ENCODE data around the gene SGPP2.

The SGPP2 gene

GRCh38 chr2:222603501-222603900, 179.2 kb downstream of the SGPP2 start:
- no peak for TF ChIP-seq CTCF (IDR thresholded peaks at IDR 0.05; ENCODE audit: control insufficient read depth, extremely low read depth, insufficient read depth)
- DNase-seq (ENCODE audit: low read depth): no peak
- H3K4me3 ChIP-seq (ENCODE audit: low read depth, low read length): no peak overlapping the region

- no peak overlapping the region for H3K4me3 ChIP-seq (ENCODE audit: low read depth, low read length)
- TF ChIP-seq CTCF (IDR thresholded peaks at IDR 0.05; ENCODE audit: control insufficient read depth, extremely low read depth, insufficient read depth): no peak
- no peak for DNase-seq (ENCODE audit: low read depth)
Measured at GRCh38 chr2:222604749-222605515, 180.6 kb downstream of the SGPP2 start.

GRCh38 chr2:222606306-222606705, 182.0 kb downstream of the SGPP2 start:
- no peak overlapping the region for H3K4me3 ChIP-seq (ENCODE audit: low read depth, low read length)
- no peak for TF ChIP-seq CTCF (IDR thresholded peaks at IDR 0.05; ENCODE audit: control insufficient read depth, extremely low read depth, insufficient read depth)
- no peak for DNase-seq (ENCODE audit: low read depth)

- no peak overlapping the region for H3K4me3 ChIP-seq (ENCODE audit: low read depth, low read length)
- DNase-seq (ENCODE audit: low read depth): no peak
- TF ChIP-seq CTCF (IDR thresholded peaks at IDR 0.05; ENCODE audit: control insufficient read depth, extremely low read depth, insufficient read depth): no peak
Measured at GRCh38 chr2:222608081-222608480, 183.7 kb downstream of the SGPP2 start.

GRCh38 chr2:222609381-222609780, 185.0 kb downstream of the SGPP2 start:
- no peak overlapping the region for H3K4me3 ChIP-seq (ENCODE audit: low read depth, low read length)
- no peak for DNase-seq (ENCODE audit: low read depth)
- no peak for TF ChIP-seq CTCF (IDR thresholded peaks at IDR 0.05; ENCODE audit: control insufficient read depth, extremely low read depth, insufficient read depth)
